CD4-positive, alpha-beta T cell treated with Interleukin-6 at 100 ng/mL for 8 hours (primary cell): Measurements from ENCODE around the gene THOC6.
A peak's percentile ranks its signal among the peaks of the same experiment; 100 is the strongest.

Experiments
- DNase-seq: peaks from one replicate; pipeline ENCODE4 v3.0.0-alpha.2; 2020; ENCODE audit warnings: mixed read lengths, low spot score

THOC6 gene

GRCh38 chr16:2991566-2992261, 32.1 kb upstream of the THOC6 start:
- DNase-seq: no peak

DNA sequence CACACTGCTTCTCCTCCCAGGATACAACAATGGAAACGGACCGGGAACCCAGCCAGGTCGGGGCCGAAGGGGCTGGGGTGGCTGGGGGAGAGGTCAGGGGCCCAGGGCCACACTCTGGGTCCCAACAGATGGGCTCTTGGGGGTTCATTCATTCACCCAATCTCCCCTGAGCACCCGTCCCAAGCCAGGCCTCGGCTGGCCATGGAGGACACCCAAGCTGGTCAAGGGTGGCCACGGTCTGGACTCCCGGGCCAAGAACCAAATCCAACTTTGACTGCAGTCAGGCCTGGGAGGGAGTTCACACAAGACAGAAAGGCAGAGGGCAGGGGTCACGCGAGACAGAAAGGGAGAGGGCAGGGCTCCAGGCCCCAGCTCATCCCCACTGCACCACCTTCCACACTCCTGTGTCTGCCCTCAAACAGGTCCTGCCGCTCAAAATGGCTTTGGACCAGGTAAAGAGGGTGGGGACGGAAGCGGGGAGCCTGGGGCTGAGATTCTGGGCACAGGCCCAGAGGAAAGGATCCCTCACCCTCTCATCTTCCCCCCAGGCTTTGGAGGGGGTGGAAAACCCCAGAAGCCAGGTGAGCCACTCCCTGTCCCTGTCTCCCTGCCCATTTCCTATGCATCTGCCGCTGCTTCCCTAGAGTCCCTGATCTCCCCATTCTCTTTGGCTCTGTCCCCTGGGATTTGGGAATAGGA, 31.3 kb upstream of the THOC6 start:
- DNase-seq: no peak

DNA sequence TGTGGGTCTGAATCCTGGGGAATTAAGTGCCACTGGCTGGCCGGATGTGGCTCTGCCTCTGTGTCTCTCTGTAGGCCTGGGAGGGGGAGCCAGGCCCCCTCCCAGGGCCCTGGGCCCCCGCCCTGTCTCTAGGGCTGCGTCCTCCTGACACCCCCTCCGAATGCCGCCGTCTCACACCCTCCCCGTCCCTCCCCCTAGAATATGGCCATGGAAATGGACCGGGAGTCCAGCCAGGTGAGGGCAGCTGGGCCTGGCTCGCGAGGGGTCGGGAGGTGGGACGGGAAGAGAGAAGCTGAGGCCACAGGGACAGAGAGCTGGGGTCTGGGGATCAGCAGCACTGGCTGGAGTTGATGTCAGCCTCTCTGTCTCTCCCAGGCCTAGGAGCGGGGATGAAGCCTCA, 27.5 kb upstream of the THOC6 start:
- no peak for DNase-seq

DNA sequence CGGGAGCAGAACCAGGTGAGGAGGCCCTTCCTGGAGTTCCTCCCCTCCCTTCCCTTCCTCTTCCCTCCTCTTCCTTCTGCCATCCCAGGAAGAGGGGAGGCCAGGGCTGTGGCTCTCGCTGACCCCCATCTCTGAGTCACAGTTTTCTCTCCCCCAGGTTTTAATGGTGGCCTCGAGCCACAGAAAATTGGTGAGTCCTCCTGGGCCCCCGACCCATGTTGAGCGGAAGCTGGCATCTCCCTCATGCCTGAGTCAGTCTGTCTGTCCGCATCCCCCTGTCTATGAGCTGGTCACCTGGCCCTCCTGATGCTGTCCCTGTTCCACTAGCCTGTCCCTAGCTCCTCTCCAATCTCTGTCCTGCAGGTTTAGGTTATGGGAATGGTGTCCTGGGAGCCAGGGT, 23.9 kb upstream of the THOC6 start:
- DNase-seq: no peak

- DNase-seq: no peak
Measured at GRCh38 chr16:3000540-3000939, 23.3 kb upstream of the THOC6 start.

DNA sequence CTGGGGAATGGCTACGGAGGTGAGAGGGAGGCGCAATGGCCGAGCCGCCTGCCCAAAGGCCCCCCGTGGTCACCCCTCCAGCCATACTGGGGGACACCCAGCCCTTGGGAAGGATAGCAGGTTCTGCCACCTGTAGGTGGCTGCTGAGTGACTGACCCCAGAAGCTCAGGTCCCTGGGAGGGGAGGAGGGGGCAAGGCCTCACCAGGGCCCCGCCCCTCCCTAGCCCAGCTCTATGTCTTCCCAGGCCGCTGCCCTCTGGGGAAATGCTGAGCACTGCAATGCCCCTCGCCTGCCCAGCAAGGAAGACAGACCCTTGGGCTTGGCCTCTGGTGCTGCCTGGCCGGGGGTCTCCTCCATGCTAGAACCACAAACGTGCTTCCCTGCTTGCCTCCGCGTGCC, 22.5 kb upstream of the THOC6 start:
- DNase-seq: no peak

GRCh38 chr16:3003582-3004270, 20.1 kb upstream of the THOC6 start:
- DNase-seq: peak; percentile 99

DNA sequence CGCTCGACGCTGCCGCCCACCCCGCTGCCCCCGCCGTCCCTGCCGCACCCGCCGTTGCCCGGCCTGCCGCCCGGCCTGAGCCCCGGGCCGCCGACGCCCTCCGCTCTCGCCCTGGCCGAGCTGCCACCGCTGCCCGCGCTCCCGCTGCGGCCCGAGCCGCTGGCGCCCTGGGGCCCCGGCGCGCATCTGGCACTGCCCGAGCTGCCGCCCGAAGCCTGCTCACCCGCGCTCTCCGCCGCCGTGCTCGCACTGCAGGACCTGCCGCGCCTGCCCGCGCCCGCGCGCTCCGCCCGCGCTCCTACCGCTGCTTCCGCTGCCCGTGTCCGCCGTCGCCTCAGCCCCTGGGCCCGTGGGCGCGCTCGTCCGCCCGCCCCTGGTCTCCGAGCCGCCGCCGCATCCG, 19.5 kb upstream of the THOC6 start:
- no peak for DNase-seq

- DNase-seq: no peak
Measured at GRCh38 chr16:3004781-3005284, 19.0 kb upstream of the THOC6 start.

DNA sequence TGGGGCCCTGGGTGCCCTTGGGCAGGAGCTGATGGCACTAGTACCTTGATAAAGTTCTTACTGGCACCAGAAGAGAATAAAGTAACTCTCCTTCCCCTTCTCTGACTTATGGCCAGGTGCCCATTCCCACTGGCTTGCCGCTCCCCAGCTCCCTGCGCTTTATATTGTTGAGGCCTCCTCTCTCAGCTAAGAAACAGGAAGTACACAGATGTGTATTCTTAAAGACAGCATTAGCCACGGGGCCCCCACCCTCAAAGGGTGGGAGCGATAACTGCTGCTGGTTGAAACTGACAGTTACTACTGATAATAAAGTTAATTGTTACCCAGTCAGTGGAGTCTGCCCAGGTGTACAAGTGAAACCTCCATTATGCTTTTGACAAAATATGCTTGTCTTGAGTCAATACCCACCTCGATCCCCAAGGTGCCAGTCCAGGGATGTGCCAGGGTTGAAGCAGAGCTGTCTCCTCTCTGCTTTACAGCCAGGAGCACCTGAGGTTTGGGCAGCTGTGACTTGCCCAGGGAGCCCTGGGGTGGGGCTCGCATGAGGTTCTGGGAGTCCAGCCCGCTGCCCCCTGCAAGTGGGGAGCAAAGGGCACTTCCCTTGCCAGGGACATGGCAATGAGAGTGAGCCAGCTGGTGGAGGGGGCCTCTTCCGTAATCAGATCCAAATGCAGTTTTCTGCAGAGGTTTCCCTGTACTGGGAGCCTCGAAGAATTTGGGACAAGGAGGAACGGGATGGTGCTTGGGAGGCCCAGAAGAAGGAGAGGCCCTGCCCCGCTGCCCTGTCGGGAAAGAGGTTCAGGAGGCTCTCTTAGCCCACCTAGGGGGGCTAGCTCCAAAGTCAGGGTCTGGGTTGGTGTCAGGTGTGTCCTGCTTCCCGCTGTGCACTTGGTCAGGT, 16.5 kb upstream of the THOC6 start:
- DNase-seq: no peak

- DNase-seq: no peak
Measured at GRCh38 chr16:3007957-3008689, 15.7 kb upstream of the THOC6 start.

DNA sequence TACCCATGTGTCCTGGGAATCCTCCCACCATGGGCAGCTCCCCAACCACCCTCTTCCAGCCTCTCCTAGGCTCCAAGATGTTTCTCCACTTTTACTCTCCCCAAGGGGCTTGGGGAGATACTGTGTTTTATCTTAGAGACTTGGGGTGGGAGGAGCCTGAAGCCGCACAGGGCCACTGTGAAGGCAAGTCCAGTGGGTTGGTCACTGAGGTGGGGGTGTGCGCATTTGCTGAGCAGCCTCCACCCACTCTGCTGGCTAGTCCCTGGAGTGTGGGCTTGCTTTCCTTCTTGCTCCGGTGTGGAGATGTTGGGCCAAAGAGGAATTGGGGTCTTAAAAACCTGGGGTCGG, 15.2 kb upstream of the THOC6 start:
- no peak for DNase-seq

- DNase-seq: no peak
Measured at GRCh38 chr16:3009568-3010390, 14.1 kb upstream of the THOC6 start.

GRCh38 chr16:3010510-3010909, 13.3 kb upstream of the THOC6 start:
- DNase-seq: no peak

DNA sequence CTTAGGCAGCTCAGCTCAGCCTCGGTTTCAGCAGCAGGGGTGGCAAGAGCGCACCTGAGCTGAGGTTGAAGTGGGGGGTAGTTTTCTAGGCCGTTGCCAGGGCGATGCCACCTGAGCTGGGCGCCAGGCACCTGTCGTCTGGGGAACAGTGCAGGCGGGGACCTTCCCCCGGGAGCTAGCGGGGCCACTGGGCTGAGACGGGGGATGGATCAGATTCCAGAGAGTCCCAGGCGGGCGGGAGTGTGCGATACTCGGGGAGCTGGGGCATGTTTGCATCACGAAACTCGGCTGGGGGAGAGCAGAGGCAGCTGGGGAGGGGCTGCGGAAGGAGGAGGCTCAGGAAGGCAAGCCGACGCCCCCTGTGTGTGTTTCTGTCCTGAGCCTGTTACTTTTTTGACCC, 11.6 kb upstream of the THOC6 start:
- DNase-seq: no peak

DNA sequence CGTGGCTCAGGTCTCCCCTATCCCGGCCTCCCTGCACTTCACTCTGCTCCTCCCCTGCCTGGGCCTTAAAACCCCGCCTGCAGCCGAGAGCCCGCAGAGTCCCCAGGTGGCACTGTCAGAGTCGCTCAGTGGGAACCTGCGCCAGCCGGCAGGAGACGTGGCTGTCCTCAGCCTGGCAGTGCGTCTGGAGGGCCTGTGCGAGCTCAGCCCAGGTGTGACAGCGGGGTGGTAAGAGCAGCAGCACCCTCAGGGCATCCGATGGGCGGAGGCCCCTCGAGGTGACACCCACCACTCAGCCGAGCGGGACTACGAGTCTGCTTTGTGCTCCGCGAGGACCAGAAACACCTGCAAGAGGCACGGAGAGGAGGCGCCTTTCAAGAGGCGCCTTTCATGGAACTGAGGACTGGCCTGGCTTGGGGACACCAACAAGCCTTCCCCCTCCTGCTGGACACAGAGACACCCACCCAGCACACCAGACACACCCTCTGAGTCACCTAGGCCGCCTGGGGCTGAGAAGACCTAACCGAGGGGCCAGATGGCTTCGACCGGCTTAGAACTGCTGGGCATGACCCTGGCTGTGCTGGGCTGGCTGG, 10.9 kb upstream of the THOC6 start, which contains the start of gene CLDN9:
TSS of gene CLDN9 (plus strand) at position 96 of the 593 bp plus-strand sequence. CDS start at position 536, 440 bp downstream.
- DNase-seq: no peak

DNA sequence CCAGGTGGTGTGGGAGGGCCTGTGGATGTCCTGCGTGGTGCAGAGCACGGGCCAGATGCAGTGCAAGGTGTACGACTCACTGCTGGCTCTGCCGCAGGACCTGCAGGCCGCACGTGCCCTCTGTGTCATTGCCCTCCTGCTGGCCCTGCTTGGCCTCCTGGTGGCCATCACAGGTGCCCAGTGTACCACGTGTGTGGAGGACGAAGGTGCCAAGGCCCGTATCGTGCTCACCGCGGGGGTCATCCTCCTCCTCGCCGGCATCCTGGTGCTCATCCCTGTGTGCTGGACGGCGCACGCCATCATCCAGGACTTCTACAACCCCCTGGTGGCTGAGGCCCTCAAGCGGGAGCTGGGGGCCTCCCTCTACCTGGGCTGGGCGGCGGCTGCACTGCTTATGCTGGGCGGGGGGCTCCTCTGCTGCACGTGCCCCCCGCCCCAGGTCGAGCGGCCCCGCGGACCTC, 10.3 kb upstream of the THOC6 start:
- no peak for DNase-seq

DNA sequence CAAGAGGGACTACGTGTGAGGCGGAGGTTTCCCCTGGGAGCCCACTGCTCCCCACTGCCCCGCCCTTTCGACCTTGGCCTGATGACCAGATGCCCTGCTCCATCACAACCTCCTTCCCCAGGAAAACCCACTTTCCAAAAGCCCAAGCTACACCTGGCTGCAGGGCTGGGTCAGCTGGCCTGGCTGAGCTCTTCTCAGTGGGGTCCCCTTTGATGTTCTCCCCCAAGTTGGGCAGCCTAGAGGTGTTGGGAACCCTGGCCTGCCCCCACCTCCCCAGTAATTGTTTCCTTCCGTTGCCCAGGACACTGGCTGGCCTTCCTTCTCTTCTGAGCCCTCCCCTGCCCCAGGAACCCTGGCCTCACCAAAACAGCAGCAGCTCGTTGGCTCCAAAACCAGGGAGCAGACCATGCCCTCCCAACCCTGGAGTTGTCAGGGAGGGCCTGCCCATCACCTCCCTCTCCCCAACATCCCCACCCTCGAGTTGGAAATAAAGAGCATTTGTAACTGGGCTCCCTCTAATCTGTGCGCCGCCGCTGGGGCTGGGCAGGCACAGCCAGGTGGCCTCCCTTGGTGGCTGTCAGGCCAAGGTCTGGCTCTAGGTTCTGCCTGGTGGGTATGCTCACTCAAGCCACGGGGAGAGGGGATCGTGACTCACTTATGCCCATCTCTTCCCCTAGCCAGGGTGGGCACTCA, 9.7 kb upstream of the THOC6 start:
- DNase-seq: no peak

GRCh38 chr16:3014971-3015370, 8.9 kb upstream of the THOC6 start:
- no peak for DNase-seq
